Fibroblast of skin of right biceps (primary cell): Measurements from ENCODE around the gene IDS.
"Not testable (repeated sequence)": the region's sequence is repeated elsewhere in the genome, so short reads cannot be mapped to it uniquely, and the experiment has no call there.

ENCODE experiments used
- DNase-seq: peaks from one replicate; pipeline ENCODE4 v3.0.0-alpha.2; 2013

Gene IDS

DNA sequence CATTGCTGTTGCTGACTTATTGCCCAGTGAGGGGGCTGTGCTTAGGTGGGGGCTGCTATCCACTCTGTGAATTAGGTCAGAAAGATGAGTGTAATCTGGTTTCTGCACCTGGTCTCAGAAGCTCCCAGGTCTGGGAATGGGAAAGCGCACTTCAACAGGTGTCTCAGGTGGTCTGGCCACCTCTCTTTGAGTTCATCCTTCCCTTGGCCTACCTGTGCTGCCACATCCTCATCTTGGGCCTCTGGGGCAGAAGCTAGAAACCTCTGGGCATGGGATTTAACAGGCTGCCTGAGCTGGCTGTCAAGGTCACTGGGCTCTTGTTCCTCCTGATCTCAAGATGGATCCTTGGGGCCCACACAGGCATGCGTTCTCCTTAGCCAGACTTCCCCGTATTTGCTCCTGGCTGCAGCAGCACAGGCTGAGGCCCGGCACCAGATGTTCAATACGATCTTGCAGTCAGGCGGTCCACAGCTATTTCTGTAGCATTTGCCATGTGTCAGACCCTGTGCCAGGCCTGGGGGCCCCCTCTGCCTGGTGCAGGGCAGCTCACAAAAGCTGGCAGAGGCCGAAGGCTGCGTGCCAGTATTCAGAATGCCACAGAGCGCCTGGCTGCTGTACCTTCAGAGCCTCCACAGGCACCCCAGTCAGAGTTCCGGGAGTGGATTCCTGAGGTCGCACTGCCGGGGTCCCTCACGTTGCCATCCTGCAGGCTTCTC lies 21.4 kb upstream of the IDS start:
- not testable (repeated sequence) for DNase-seq

DNA sequence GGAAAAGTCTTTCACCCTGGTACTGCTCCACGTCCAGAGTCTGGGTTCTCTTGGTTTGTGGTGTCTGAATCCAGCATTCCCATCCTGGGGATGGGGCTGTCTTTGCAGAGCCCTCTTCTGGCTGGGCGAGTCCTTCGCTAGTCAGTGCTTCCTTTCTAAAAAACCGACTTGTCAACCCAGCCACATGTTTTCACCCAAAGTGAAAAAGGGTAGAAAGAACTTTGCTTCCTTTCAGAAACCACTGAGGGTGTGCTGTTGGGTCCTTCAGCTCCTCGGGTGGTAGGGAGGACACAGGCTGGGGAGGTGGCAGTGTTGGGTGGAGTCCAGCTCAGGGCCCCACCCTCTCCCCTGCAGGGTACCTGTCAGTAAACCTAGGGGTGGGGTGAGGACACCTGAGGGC lies 20.8 kb upstream of the IDS start:
- DNase-seq = not testable (repeated sequence)

DNA sequence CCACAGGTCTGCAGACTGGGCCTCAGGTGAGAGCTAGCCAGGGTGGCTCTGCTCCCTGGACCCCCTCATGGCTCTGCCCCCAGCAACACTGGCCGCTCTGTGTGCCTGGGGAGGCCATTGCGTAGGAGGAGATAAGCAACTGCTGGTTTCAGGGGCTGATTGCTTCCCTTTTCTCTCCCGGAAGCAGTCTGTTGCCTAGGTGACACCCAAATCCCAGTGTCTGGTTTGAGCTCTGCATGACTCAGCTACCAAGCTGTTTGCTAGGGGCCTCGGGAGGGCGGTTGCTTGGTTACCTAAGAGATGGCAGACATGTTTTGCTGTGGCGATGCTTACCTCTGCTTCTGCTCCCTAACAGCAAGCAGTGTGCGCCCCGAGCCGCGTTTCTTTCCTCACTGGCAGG lies 20.3 kb upstream of the IDS start:
- peak; percentile 71 for DNase-seq

DNA sequence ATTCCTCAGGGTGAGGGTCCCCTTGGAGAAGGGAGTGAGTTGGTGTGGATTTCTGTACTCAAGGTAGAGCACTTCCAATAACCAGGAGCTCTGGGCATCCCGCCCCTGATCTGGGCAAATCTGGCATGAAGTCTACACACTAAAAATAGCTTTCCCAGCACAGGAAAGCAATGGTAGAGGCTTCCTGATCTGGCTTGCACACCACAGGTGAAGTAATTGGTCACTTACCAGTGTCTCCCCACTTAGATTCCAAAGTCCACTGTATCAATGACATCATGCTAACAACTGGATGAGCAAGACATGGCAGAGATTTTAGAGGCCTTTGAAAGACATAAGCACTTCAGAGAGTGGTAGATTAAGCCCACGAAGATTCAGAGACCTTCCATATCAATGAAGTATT lies 17.8 kb upstream of the IDS start:
- DNase-seq = no peak

DNA sequence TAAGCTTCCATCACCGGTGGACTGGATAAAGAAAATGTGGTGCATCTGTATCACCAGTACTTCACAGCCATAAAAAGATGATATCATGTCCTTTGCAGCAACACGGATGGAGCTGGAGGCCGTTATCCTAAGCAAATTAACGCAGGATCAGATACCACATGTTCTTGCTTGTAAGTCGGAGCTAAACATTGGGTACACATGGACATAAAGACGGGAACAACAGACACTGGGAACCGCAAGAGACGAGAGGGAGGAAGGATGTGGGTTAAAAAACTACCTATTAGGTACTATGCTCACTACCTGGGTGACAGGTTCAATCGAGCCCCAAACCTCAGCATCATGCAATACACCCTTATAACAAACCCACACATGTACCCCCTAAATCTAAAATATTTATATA lies 16.3 kb upstream of the IDS start:
- DNase-seq = no peak

DNA sequence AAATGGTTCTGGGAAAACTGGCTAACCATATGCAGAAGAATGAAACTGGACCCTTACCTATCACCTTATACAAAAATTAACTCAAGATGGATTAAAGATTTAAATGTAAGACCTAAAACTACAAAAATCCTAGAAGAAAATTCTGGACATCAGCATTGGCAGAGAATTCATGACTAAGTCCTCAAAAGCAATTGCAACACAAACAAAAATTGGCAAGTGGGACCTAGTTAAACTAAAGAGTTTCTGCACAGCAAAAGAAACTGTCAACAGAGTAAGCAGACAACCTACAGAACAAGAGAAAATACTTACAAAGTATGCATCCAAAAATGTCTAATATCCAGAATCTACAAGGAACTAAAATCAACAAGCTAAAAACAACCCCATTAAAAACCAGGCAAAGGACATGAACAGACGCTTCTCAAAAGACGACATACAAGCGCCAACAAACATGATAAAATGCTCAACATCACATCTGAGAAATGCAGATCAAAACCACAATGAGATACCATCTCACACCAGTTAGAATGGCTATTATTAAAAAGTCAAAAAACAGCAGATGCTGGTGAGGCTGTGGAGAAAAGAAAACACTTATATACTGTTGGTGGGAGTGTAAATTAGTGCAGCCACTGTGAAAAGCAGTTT lies 15.7 kb upstream of the IDS start:
- DNase-seq = not testable (repeated sequence)

DNA sequence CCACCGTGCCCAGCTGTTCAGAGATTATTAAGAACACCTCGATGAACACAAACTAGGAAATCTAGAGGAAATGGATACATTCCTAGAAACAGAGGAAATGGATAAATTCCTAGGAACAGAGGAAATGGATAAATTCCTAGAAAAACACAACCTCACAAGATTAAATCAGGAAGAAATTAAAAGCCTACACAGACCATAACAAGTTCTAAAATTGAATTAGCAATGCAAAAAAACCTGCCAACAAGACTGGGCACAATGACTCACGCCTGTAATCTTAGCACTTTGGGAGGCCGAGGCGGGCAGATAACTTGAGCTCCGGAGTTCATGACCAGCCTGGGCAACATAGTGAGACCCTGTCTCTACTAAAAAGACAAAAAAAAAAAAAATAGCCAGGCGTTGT lies 13.1 kb upstream of the IDS start:
- no peak for DNase-seq

DNA sequence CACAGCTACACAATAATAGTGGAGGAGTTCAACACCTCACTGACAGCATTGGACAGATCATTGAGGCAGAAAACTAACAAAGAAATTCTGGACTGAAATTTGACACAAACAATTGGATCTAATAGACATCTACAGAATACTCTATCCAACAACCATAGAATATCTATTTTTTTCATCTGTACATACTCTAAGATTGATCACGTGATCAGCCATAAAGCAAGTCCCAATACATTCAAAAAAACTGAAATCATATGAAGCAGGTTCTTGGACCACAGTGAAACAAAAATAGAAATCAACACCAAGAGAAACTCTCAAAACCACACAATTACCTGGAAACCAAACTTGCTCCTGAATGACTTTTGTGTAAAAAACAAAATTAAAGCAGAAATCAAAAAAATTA lies 12.2 kb upstream of the IDS start:
- DNase-seq = no peak

DNA sequence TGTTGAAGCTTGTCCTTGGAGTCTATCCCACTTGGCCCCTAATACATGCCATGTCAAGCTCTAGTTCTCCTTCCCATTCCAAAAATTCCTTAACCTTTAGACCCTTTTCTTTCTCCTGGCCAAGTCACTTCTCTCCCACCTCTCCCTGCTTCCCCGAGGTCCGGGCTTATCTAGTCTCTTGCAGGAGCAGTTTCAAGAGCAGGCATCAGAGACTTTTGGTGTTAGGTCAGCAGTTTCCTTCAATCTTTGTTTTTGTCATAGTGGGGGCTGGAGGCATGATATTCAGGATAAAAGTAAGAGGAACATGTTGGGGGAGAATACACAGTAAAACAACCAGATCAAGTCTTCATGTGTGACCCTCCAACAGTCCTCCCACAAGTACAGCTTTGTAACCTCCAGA lies 11.5 kb upstream of the IDS start:
- no peak for DNase-seq

DNA sequence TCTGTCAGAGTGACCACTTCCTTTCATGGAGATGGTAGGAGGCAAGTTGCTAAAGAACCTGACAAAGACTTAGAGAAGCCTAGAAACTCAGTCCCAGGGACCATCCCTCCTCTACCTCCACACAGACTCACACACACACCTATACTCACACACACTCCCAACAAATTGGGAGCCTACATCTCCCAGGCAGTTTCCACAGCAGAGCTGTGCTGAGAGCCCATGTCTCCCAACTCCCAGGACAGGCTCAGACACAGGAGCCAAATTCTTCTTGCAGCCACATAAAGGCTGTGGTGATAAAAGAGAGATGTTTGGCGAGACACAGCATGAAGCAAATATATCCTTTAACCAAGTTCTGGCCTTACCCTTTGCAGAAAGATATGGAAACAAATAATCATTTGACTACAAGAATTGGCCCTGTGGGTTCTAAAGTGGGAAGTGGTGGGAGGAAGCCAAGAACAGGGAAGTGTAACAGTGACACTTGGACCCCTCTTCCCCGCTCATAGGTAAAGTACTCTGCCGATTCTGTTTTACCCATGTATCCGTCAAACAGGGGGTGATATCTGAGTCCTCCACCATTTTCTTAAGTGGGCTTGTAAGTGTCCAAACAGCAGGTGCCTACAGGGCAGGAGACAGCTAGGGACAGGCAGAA lies 11.0 kb upstream of the IDS start:
- DNase-seq = no peak

DNA sequence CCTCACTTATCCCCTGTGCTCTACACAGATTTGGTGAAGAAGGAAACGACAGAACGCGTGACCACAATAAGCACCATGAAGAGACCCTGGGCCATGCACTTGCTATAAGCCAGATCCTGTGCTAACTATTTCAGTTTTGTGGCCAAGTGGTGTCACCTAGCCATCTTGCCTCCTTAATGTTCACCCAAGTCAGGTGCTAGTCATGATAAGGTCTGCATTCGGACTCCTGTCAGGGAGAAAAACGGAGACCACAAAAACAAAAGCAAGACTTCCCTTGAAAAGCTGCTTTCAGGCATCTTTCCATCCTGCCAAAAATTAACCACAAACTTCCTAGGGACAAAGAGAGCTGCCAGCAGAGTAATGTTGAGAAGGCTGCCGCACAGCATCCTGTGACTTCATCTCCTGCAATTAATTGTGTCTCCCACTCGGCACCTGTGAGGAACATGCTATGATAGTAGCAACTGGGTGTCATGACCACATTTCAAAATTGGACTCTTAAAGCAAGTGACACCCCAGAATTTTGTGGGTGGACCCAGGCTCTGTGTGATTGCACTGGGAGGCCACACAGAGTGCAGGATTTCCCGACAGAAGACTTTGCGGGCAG lies 8.8 kb upstream of the IDS start:
- peak; percentile 42 for DNase-seq

DNA sequence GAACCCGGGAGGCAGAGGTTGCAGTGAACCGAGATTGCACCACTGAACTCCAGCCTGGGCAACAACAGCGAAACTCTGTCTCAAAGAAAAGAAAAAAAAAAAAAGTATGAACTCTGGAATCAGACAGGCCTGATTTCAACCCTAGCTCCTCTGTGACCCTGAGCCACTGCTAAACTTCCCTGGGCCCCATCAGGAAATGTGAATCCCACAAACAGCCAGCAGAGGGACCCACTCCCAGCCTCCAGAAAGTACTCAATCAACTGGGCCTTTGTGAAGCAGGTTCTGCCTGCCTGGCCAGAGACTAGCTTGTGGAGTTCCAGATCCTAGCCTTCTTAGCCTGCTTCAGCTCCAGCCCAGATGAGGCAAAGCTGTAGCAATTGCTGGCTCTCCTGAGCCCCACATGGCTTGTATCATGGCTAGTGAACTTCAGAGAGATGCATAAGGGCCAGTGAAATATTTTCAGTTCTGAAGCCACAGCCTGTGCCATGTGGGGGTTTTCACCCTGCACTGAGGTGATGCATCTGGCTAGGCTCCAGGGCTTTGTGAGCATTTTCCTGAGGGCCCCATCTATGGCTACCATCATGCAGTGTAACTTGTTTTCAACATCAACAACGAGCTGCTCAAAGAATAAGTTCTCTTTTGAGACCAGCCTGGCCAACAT lies 7.2 kb upstream of the IDS start:
- peak; percentile 28 for DNase-seq

DNA sequence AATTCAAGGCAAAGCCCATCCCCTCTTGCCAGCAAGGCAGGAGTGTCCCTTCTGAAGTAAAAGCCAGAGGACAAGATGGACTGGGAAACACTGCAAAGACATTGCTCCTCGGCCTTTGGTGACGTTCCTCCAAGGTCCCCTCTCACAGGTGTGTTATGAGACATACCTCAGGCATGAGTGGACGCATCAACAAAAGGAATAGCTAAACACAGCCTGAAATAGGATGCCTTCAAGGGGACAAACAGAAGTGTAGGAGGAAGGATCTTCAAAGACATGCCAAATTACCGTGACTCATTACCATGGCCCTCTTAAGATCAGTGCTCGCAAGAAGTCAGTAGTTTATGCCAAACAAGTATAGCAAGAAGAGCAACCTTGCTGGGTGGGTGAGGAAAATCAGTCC lies 6.0 kb upstream of the IDS start:
- DNase-seq = no peak

DNA sequence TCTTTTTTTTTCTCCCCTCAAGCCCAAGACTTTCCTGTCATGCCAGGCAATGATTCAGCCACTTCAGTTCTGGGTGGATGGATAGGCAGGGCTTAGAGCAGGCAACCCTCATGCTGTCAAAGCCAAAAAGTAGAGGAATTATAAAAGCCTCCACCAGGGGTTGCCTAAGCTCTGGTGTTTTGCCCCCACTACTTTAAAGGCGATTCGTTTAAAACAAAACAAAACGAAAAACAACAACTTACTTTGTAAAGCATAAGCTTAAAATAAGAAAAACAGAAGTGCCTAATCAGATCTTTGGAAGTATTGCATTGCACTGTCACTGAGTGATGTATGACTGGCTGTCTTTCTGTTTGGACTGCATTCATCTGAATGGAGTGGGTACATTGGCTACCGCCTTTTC lies 5.3 kb upstream of the IDS start:
- DNase-seq = no peak

DNA sequence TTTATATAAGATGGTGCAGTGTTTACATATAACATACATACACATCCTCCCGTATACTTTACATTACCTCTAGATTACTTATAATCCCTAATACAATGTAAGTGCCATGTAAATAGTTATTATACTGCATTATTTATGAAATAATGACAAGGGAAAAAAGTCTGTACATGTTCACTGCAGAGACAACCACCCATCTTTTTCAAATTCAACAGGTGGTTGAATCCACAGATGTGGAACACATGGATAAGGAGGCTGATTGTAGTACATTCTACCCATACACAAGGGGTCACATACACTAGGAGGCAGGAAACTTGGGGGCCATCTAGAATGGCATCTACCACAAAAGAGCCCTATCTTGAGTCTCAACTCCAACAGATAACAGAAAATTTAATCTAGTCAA lies 3.4 kb upstream of the IDS start:
- DNase-seq = no peak

DNA sequence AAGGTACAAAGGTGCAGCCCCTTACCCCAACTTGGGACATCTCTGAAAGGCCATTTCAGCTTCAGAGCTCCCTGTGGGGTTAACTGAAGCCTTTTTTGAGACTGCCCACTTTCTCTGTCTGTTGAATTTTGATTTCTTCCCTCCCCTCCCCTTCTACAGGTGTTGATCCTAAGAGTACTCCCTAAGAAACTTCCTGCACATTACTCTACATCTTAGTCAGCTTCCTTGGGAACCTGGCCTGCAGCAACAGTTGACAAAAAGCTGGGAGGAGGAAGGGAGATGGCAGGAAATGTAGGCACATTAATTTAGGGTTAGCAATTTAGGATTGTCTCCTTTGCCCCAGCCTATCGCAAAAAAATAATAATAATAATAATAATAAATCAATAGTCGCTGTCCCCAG lies 1.2 kb upstream of the IDS start:
- DNase-seq = no peak

DNA sequence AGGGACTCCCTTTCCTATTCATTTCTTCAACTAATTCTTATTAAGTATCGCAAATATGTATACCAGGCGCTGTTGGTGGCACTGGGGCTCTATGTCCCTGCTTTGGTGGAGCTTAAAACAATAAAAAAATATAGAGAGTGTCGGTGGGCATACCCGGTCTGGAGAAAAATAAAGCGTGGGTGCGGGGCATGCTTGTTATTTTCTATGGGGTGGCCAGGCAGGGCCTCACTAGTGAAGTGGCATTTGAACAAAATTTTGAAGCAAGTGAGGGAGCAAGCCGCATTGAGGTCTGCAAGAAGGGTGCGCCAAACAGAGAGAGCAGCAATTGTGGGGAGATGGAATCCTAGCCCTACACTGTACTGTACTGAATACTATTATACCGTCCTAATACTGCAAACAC lies 565 bp upstream of the IDS start:
- no peak for DNase-seq

DNA sequence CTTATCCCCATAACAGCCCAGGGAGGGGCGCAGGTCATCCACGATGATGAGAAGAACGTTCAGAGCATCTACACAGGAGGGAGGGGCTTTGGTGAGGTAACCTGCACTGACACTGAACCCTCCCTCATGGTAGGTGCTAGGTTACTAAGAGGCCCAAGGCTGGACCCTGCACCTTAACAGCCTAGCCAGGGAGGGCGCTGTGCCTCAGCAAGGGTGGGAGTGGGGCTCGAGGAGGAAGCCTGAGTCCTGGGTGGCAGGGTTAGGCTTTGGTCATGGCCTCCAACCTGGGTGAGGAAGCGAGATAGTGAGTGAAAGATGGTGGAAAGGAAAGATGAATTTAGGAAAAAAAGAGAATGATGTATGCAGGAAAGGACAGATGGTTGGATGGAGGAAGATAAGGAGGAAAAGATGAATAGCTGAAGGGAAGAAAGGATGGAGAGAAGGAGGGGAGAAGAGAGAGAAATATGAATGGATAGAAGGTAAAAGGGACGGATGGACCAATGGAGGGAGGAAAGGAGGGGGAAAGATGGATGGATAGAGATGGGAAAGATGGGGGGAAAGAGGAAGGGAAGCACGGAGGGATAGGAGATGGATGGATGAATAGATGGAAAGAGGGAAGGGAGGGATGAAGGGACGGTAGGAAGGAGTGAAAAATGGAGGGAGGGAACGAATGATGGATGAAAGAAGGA lies 736 bp downstream of the IDS start:
- DNase-seq = no peak

DNA sequence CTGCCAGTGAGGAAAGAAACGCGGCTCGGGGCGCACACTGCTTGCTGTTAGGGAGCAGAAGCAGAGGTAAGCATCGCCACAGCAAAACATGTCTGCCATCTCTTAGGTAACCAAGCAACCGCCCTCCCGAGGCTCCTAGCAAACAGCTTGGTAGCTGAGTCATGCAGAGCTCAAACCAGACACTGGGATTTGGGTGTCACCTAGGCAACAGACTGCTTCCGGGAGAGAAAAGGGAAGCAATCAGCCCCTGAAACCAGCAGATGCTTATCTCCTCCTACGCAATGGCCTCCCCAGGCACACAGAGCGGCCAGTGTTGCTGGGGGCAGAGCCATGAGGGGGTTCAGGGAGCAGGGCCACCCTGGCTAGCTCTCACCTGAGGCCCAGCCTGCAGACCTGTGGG lies 1.7 kb downstream of the IDS start:
- DNase-seq = peak; percentile 66

DNA sequence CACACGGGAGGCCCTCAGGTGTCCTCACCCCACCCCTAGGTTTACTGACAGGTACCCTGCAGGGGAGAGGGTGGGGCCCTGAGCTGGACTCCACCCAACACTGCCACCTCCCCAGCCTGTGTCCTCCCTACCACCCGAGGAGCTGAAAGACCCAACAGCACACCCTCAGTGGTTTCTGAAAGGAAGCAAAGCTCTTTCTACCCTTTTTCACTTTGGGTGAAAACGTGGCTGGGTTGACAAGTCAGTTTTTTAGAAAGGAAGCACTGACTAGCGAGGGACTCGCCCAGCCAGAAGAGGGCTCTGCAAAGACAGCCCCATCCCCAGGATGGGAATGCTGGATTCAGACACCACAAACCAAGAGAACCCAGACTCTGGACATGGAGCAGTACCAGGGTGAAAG lies 2.2 kb downstream of the IDS start:
- not testable (repeated sequence) for DNase-seq

DNA sequence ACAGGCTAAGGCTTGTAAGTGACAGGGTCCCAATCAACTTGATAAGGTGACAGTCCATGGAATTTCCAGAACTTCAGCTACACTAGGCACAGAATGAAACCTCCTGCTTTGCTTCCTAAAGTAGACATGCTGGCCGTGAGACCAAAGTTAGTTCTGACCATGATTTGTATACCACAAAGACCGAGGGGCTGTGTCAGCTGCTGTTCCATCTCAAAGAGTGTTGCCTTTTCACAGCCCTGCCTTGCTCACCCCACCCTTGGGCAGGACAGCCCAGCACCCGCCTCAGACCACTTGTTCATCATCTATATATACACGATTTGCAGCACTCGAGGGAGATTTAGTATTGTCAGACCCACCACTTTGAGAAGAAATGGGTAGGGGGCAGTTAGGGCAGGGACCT lies 5.3 kb downstream of the IDS start:
- no peak for DNase-seq

DNA sequence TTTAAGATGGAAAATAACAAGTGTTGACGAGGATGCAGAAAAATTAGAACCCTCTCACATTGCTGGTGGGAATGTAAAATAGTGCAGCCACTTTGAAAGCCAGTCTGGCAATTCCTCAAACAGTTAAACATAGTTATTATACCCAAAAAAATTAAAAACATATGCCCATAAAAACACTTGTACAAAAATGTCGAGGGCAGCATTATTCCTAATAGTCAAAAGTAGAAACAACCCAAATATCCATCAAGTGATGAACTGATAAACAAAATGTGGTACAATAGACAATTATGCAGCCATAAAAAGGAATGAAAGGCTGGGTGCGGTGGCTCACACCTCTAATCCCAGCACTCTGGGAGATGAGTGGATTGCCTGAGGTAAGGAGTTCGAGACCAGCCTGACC lies 6.3 kb downstream of the IDS start:
- DNase-seq = no peak

DNA sequence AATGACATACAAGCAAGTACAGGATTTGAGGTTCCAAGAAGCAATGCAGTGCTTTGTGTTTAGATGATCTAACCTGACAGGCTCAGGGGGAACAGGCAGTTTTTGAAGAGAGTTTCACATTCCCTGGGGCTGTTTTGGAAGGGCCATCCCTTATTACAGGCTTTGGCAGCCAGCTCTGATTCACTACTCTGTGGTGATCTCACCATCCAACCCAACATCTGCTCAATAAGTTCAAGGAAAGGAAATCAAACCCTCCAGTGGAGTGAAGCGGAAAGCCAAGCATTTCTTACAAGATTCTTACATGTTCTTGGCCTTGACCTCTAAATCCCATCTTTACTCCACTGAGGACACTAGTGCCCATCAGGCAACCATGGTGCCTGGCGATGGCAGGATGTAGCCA lies 7.5 kb downstream of the IDS start:
- DNase-seq = peak; percentile 40
